DND-41 (cell line): ENCODE measurements around the gene JMJD6.

Experiments
- ATAC-seq: fragments of 200-7000 bp; cut with Tn5 transposase; 3 replicates; pipeline ENCODE4 v1.9.1; 2021; ENCODE audit warnings: low read depth; ENCODE audit not compliant: insufficient read depth
- DNase-seq: peaks from one replicate; pipeline ENCODE4 v3.0.0-alpha.2; 2020
- H2AFZ ChIP-seq: 2 replicates; pipeline ENCODE4 v1.6.0; 2012; ENCODE audit warnings: low read depth, low read length
- H3K27ac ChIP-seq: 2 replicates; pipeline ENCODE4 v1.5.1; 2012; ENCODE audit warnings: low read length, inconsistent platforms
- H3K27me3 ChIP-seq: fragments of 200-600 bp; sonication (generic); 2 replicates; pipeline ENCODE4 v1.6.0; 2012; ENCODE audit warnings: low read length, mild to moderate bottlenecking, inconsistent platforms; ENCODE audit not compliant: insufficient read depth, poor library complexity
- H3K36me3 ChIP-seq: 2 replicates; pipeline ENCODE4 v1.5.1; 2012; ENCODE audit warnings: low read length, inconsistent platforms; ENCODE audit not compliant: insufficient read depth
- H3K4me1 ChIP-seq: 2 replicates; pipeline ENCODE4 v1.5.1; 2012; ENCODE audit warnings: mild to moderate bottlenecking, low read length; ENCODE audit not compliant: insufficient read depth
- H3K4me2 ChIP-seq: 2 replicates; pipeline ENCODE4 v1.6.0; 2012; ENCODE audit warnings: mild to moderate bottlenecking, moderate library complexity, low read length, inconsistent platforms; ENCODE audit not compliant: insufficient read depth
- H3K4me3 ChIP-seq, 2 experiments: fragments of 200-600 bp in 1 of 2; shearing (Covaris generic) in 1 of 2; 2 replicates each; pipeline ENCODE4 v1.5.1; 2012 to 2016; ENCODE audit warnings: inconsistent platforms in 2 of 2, low read length in 2 of 2, mild to moderate bottlenecking in 2 of 2, low read depth in 1 of 2, moderate library complexity in 1 of 2
- H3K79me2 ChIP-seq: 2 replicates; pipeline ENCODE4 v1.6.0; 2012; ENCODE audit warnings: low read length, inconsistent platforms; ENCODE audit not compliant: insufficient read depth
- H3K9ac ChIP-seq: 2 replicates; pipeline ENCODE4 v1.6.0; 2012; ENCODE audit warnings: low read depth, mild to moderate bottlenecking, inconsistent platforms, low read length, moderate library complexity
- H3K9me3 ChIP-seq: 2 replicates; pipeline ENCODE4 v1.5.1; 2012; ENCODE audit warnings: low read length, moderate library complexity, mild to moderate bottlenecking, inconsistent platforms; ENCODE audit not compliant: insufficient read depth, severe bottlenecking
- H4K20me1 ChIP-seq: 2 replicates; pipeline ENCODE4 v1.6.0; 2012; ENCODE audit warnings: low read length; ENCODE audit not compliant: insufficient read depth
- EZH2 ChIP-seq: IDR thresholded peaks from 3 replicates; pipeline ENCODE4 v1.6.1; 2012; ENCODE audit warnings: borderline replicate concordance, low read depth, mild to moderate bottlenecking, moderate library complexity, low read length, inconsistent platforms; ENCODE audit not compliant: severe bottlenecking
- TF ChIP-seq, protein P1 (sequence below): IDR thresholded peaks from 2 replicates; pipeline ENCODE4 v1.5.1; 2012; ENCODE audit warnings: borderline replicate concordance, low read length, moderate library complexity, mild to moderate bottlenecking; ENCODE audit not compliant: poor library complexity, severe bottlenecking; ENCODE audit errors: extremely low read depth

The JMJD6 gene

DNA sequence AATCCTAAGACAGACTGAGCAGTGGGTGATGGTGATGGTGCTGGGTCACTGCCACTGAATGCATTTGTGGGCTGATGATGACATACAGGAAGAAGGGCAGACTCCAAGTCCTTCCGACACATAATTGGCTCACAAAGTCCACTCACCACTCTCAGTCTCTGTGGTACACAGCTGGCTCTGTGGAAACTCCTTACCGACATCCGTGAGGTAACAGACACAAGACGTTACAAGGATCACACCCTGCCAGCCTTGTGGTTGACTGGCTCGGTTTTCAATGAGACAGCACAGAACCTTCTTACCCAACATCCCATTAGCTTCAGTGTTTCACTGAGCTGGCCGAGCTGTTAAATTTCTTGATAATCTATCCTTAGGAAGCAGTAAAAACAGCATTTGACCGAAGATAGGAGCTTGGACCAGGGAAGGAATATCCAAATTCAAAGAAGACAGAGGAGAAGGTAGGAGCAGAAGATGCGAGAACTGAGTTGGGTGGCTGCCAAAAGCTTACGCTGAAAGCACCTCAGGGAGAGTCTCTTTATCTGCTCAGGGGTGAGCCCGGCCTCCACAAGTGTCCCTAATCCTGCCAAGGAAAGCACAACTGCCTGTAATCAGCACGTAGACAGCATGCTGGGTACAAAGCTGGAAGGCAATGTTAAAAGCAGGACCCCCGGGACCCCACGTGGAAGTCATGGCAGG, 10.1 kb downstream of the JMJD6 start:
- Histone ChIP-seq H3K36me3 (peaks cover 73% of the 10 kb centered on the region), H3K9ac (no peak overlapping the region)

DNA sequence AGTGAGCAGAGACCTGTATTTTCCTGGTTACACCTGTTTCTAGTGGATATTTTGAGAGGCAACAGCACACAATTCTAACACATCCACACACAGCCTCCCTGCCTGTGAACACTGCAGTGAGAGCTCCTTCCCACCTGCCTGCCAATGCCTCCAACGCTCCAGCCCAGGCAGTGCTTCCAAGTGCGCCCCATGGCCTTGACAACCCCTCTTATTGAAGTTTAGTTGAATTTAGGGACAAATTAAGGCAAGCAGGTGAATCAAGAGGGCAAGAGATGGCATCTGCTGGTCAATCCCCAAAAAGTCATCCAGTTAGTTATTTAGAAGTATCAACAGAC, 10.9 kb downstream of the JMJD6 start:
- Histone ChIP-seq H4K20me1 (peaks cover 27% of the 10 kb centered on the region), H3K4me3 (no peak overlapping the region), H3K4me1 (peaks cover 12% of the 10 kb centered on the region), H3K27ac (peak overlapping the region; percentile 48; the same call in 1 of the 2 replicates), H2AFZ (no peak overlapping the region), H3K27me3 (peaks cover 8% of the 10 kb centered on the region), H3K79me2 (no peaks in the 10 kb centered on the region), H3K36me3 (peaks cover 64% of the 10 kb centered on the region), H3K4me2 (no peak overlapping the region; the same call in 1 of the 2 replicates), H3K9me3 (no peaks in the 10 kb centered on the region), H3K9ac (no peak overlapping the region)
- TF ChIP-seq, protein P1, sequence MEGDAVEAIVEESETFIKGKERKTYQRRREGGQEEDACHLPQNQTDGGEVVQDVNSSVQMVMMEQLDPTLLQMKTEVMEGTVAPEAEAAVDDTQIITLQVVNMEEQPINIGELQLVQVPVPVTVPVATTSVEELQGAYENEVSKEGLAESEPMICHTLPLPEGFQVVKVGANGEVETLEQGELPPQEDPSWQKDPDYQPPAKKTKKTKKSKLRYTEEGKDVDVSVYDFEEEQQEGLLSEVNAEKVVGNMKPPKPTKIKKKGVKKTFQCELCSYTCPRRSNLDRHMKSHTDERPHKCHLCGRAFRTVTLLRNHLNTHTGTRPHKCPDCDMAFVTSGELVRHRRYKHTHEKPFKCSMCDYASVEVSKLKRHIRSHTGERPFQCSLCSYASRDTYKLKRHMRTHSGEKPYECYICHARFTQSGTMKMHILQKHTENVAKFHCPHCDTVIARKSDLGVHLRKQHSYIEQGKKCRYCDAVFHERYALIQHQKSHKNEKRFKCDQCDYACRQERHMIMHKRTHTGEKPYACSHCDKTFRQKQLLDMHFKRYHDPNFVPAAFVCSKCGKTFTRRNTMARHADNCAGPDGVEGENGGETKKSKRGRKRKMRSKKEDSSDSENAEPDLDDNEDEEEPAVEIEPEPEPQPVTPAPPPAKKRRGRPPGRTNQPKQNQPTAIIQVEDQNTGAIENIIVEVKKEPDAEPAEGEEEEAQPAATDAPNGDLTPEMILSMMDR: no peak
- no peak for TF ChIP-seq EZH2
- ATAC-seq: no peak
- DNase-seq: no peak

More for the DNA sequence above, 10.1 kb downstream of the JMJD6 start:
- H3K4me2 ChIP-seq: no peak overlapping the region
- peaks cover 4% of the 10 kb centered on the region for H3K27me3 ChIP-seq
- no peak overlapping the region for H2AFZ ChIP-seq
- no peak overlapping the region for H3K4me3 ChIP-seq
- DNase-seq (no peak), ATAC-seq (no peak)
- H4K20me1 ChIP-seq: peaks cover 24% of the 10 kb centered on the region
- TF ChIP-seq, protein P1: no peak
- no peak for TF ChIP-seq EZH2
- peaks cover 3% of the 10 kb centered on the region for H3K79me2 ChIP-seq
- H3K27ac ChIP-seq: no peak overlapping the region
- no peaks in the 10 kb centered on the region for H3K9me3 ChIP-seq
- peaks cover 9% of the 10 kb centered on the region for H3K4me1 ChIP-seq

DNA sequence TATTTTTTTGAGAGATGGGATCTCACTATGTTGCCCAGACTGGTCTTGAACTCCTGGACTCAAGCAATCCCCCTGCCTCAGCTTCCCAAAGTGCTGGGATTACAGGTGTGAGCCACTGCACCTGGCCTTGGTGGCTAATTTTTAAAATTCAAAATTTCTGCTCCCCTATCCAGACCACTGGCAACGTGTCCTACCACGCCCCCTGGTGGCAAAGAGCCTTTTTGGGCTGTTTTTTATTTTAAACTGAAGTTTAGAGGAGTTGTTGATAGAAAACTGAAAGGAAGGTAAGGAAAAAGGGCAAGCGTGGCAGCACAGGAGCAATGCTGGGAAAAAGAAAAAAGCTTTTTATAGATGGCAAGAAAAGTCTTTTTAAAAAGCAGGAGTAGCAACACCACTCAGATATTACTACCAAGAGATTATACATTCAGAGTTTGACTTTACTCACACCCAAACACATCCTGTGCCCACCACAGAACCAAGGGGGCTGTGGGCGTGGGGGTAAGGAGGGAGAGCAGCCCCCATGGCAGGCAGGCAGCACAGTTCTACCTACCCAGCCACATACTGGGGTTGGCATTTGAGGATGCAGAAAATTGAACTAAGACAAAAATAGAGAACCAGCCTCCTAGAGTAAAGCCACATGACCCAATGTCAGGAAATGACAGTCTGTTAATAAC, 11.4 kb downstream of the JMJD6 start:
- peaks cover 27% of the 10 kb centered on the region for H4K20me1 ChIP-seq
- H3K4me3 ChIP-seq: no peak overlapping the region
- H3K9ac ChIP-seq: no peak overlapping the region
- TF ChIP-seq EZH2: no peak
- TF ChIP-seq, protein P1: peak; percentile 88
- peaks cover 17% of the 10 kb centered on the region for H3K4me1 ChIP-seq
- no peak overlapping the region for H2AFZ ChIP-seq
- H3K9me3 ChIP-seq: no peaks in the 10 kb centered on the region
- DNase-seq (peak; percentile 75), ATAC-seq (peak; percentile 60)
- peaks cover 13% of the 10 kb centered on the region for H3K27me3 ChIP-seq
- peaks cover 59% of the 10 kb centered on the region for H3K36me3 ChIP-seq
- no peaks in the 10 kb centered on the region for H3K79me2 ChIP-seq
- peak overlapping the region; percentile 48; the same call in 1 of the 2 replicates for H3K27ac ChIP-seq
- no peak overlapping the region for H3K4me2 ChIP-seq
